Measurements from ENCODE around the gene ELMO1.

Gene ELMO1

DNA sequence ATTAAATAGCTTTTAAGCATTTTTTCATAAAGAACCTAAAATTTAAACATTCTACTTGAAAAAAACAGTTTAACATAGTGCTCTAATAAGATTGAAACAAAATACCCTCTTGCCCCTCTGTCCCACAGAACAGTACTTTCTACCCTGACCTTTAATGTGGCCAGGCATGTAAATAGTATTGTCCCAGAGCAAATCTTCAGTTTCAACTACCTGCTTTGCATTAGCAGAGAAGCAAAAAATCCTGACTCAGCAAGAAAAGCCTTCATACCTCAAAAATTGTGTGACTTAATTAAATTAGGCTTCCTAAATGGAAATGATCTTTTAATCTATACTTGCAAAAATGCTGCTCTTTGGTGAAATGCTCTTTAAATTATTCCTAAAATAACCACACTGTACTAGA is 487.0 kb downstream of the ELMO1 start:
- DNase-seq = no peak

DNA sequence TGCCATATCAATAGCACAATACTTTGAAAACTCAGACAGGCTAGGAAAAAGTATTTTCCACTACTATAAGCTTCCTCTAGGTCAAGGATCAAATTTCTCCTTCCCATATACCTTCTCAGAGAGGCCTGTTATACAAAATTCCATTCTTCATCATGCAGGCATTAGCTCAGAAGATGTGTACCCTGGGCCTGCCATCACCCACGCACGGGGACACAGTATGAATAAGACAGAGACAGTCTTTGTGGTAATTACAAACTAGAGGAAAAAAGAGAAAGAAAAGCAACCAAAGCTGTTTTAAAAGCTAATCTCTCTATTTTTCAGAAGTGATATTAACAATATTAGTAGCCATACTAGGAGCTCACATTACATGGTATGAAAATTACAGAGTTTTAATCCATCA is 487.6 kb downstream of the ELMO1 start:
- DNase-seq = no peak

DNA sequence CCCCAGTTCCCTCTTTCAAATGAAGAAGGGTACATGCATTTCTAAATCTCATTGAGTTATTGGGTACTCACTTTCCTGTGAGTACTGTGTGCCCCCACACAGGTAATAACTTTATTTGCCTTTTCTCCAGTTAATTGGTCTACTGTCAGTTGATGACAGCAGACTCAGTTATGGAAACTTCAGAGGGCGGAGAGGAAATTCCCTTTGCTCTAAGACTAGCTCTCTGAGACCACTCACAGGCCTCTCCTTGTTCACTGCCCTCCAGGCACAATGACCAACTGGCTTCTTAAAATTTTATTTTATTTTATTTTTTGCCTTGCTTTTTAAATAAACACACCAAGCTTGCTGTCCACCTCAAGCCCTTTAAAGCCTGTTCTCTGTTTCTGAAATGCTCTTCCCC is 488.6 kb downstream of the ELMO1 start:
- no peak for DNase-seq

DNA sequence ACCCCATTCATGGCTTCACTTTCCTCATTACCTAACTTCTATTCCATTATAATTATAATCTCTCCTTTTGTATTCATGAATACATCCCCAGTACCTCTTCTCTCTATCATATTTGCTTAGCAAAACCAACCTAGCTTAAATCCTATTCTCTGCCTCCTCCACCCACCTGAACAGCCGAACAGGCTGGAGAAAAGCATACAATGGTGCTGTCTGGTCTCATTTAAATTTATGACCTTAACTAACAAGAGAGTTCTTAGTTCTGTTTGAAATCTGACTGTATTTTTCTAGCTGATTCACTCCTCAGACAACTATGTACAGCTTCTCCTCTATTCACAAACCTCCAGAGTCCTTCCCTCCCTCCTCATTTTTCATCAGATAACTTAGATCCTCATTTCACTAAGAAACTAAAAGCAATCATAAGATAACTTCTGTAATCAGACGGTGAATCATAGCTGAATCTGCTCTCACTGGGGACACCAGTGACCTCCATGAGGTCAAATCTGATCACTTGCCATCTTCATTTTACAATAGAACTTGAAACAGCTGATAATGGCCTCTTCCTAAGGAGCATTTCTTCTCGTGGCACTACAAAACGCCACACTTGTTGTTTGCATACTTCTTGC is 490.4 kb downstream of the ELMO1 start:
- no peak for DNase-seq

DNA sequence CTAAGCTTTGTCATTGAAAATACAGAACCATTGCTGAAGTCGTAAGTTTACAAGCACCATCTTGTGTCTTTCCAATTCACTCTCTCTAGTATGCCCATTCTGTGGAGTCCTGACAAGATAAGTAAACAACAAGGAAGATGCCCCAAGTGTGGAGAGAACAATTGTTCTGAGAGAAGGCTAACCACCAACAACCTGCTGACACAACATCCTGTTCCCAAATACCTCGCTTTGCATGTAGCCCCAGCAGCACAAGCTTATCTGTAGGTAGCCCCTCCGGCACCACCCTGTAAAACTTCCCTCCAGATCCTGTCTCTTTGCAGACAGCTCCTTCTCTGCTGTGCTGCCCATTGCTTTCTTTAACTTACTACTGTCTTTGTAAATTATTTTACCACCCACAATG is 491.0 kb downstream of the ELMO1 start:
- DNase-seq = no peak

DNA sequence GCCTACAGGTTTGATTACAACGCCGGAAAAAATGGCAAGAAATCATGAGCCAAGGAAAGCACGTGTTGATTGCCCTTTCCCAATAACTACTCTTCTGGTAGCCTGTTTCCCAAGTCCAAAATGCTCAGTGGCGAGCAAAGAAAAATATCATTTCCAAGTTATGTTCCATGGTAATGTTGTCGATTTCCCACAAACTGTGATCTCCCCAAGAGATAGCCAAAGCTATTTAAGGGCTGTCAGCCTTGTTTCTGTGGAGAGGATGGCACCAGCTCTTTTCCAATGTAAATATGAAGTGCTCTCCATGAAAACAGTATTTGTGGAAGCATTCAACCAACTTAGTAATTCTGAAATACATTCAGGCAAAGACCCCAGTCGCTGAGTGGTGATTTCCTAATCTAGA is 491.9 kb downstream of the ELMO1 start:
- DNase-seq = no peak

DNA sequence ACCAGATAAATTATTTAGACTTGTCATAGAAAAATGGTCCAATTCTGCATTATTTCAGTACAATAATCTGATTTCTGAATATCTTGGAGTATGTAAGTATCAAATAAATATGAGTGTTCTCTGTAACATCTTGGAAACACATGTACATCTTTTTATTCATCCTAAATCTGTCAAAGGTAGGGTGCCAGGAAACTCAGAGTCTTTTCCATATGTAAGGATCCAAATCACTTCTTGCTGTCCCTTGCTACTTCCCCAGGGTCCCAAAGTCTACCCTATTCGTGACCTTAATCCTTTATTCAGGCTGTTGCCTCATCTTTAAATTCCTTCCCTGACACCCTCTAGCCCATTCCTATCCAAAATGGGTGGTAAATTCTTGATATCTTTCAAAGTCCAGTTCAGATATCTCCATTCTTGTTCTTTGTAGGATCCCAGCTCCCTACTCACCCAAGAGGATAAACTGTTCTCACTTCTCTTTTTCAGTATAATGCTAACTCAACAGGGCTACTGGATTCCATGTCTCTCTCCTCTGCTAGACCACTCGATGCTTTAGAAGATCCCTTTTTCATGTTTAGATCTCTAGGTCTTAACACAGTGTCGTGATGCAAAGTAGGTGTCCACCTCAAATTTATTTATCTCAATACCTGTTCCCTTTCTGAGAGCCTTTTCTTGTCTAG is 493.1 kb downstream of the ELMO1 start:
- DNase-seq = no peak

DNA sequence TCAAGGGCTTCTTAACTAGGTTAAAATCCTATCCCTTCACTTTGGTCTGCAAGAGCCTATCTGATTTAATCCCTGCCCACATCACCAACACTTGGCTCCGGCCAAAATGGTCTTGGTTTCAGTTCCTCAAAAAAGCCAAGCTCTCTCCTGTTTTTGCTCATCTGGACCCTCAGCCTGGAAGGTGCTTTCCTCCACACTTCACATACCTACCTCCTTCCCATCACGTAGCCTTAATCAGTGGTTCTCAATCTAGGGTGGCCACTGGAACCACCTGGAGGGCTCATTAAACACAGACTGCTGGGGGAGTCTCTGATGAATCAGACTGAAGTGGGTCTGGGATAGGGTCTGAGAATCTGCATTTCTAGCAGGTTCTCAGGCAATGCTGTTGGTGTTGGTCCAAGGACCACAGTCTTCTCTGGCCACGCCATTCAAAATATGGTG is 497.4 kb downstream of the ELMO1 start:
- DNase-seq = no peak

DNA sequence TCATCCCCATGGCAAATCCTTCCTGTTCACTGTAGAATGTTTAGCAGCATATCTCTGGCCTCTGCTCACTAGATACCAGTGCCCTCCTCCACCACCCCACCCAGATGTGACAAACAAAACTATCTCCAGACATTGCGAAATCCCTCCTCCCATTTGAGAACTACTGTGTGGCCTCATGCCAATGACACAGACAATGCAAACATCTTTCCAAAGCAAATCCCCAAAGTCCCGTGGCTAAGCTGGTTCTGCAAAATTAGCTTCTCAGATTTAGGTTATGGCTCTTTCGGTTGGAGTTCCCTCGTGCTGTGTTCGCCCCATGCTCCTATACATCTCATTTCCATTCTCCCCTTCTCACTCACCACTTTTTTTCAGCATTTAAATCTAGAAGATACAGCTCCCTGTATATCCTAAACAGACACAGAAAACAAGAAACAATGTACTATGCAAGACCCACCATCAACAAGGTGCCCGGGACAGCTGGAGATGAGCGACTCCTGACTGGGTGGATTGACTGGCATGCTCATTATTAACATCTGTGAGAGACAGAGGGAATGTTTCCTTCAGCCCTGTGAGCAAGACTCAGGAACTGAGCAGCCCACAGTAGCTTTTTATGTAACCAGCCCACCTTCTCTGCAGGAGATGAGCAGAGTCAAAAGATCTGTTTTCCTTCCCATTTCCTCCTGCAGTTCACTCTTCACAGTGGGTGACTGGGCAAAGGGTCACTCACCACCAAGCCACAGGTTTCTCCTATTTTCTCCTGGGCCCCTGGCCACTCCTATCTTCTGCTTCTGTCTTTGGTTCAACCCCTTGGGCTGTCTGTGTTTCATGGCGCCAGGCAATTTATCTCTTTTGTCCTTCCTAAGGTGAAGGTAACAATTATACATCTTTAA is 498.7 kb downstream of the ELMO1 start:
- DNase-seq = no peak

DNA sequence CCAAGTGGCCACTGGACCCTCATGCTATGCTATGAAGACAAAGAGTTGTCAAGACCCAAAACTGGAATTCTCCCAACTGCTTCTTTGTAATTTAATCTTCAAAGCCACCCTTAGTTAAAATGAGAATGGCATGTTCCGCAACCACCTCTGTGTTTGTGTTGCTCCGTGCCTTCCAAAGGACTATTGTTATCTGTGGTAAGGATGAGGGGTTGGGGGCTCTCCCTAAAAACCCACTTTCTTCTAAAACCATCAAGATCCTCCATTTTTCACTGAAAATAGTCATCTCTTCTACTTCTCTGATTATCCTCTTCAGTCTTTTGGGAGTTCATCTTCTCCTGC is 502.3 kb downstream of the ELMO1 start:
- DNase-seq = no peak

DNA sequence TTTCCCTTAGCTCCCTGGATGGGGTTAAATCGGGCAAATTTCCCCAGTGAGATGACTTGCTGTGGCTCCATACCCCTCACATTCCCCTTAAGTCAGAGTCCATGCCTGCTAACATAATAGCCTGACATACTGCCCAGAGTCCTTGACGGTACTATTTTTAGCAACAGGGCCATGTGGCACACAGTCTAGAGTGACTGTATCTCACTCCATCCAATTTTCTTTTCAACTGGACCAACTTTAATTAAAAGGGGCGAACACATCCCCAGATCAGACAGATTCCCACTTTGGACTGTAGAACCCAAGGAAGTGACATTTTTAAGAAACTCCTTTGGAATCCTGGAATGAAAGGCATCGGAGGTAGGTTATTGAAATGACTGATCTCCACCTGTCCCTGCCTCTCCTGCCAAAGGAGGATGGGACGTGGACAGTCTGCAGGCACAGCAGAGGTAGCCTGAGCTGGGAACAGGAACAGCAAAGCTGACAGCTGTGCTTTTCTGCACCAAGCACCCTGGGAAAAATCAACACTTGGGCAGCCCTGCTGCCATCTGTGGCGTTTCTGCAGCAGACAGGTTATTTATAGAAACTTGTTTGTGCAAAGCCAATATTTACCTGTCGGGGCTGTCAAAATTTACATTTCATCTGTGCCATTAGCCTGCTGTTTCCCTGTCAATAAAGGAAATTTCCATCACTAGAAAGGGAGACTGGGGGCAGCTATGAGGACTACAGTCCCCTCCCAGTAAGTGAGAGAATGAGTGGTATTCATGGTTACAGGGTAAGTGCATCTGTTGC is 502.9 kb downstream of the ELMO1 start:
- DNase-seq = peak; percentile 27 to 76

DNA sequence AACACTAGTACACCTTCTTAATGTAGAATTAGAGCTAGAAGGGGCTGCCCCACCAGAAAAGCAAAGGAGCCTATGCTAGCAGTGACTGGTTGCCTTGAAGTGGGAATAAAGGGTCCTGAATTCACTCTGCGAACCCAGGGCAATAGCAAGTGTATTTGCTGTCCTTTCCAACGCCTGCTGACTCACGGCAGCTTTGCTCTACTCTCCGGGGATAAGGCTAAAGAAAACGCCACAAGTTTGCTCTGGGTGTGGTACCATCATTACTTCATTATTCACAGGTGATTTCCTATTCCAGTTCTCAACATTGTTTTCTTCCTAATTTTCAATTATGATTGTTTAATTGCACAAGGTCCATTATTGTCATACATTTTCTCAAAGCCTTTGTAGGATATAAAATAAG is 503.8 kb downstream of the ELMO1 start:
- peak in 1 of 2 experiments; percentile 13 for DNase-seq

DNA sequence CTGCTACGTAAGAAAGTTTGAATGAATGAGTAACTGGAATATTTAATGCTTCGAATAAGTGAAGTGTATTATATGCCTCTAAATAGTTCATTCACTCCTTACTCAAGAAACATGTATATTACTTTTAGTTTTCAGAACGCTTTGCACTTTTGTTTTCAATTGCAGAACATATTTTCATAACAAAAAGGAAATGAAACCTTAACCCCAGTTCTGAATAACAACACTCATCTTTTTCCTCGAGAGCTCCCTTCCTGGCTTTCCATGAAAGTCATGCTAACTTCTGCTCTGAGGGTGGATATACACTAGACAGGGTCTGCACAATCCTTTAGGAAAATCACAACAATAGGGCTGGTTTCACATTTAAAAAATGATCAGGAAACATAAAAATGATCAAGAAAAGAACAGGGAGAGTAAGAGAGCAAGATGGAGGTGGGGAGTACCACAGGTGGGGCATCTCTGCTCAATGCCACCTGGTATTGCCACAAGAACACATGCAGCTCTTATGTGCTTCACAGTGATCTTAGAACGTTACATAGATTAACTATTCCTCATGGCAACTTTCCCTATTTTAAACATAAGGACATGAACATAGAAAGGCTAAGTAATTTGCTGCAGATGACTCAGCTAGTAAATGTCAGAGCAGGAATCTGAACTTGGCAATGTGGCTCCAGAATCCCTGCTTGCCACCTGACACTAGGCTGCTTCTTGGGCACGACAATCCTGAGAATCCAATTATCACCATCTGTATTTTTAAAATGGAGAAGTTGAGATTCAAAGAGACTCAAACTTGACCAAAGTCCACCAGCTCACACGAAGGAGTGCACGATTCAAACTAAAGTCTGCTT is 504.9 kb downstream of the ELMO1 start:
- DNase-seq = no peak

DNA sequence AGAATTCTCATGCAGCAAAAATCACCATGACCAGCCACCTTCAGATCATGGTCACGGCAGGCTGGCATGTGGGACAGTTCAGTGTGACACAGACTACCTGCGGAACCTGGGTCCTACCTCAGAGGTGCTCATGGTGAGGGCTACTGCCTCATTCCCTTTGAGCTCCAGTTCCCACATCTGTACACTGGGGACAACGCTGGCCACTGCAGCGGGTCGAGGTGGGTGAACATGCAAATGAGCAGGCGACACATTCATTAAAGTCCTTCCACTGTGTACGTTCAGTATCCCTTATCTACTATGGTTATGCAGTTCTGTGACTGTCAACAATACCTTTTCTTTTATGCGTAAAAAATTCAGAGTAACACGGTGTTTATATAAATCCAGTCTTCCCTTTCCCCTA is 505.7 kb downstream of the ELMO1 start:
- DNase-seq = no peak

DNA sequence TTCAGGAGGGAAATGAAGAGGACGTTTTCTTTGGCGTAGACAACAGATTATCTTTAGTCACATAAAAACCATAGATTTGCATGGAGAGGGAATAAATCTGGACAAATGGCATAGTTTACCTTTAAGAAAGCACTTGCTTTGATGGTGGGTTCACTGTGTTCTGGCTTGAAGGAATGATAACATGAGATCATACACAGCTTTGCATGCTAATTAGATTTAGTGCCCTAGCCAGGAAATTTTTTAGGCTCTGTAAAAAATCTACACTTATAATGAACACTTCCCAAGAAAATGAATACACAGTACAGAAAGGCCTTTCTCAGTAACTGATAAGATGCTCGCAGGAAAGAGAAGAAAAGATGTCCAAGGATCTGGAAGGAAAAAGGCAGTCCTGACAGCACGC is 506.1 kb downstream of the ELMO1 start:
- DNase-seq = no peak

DNA sequence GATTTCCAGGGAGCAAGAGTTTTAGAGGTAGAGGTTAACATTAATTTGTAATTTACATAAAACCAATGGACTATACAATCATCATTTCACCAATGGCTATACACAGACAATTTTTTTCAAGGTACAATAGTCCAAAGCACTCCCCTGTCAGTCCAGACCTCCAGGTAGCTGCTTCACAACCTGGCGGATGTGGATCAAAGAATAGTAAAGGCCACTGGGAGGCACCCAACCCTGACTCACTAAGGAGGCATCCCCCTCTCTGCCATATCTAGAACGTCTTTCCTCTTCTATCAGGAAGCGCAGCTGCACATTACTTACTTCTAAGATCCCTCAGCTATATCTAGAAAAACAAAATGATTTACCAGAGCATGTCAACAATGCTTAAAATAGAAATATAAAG is 506.6 kb downstream of the ELMO1 start:
- no peak for DNase-seq

DNA sequence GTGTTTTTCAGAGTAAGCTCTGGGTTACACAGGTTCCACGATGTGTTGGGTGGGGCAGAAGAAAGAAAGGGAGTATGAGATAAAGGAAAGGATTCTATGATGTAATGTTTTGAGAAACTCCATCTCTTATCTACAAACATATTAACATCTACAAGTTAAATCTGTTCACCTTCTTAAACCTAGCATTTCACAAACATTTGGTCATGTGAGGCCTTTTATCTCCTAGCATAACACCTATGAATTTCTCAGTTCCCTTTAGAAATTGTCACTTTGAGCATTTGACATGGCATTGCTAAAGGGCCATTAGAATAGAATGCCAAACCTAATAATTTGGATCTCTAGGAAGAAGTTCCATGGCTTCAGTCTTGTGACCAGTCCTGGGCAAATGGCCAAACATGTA is 507.3 kb downstream of the ELMO1 start:
- no peak for DNase-seq

DNA sequence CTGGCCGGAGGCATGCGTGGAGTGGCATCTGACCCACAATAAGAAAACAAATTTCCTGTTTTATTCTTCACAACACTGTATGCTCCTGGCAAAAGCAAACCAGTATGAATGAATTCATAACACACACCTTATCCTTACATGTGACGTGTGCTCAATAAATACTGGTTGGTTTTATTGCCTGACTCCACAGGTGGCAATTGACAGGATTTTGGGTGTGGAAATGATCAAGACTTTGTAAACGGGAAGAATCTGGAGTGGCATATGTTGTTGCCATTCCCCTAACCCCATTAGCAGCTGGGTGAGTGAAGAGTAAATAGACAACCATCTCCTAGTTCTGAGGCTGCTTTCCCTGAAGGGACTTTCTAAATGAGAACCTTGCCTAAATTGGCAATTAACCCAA is 508.8 kb downstream of the ELMO1 start:
- DNase-seq = no peak

DNA sequence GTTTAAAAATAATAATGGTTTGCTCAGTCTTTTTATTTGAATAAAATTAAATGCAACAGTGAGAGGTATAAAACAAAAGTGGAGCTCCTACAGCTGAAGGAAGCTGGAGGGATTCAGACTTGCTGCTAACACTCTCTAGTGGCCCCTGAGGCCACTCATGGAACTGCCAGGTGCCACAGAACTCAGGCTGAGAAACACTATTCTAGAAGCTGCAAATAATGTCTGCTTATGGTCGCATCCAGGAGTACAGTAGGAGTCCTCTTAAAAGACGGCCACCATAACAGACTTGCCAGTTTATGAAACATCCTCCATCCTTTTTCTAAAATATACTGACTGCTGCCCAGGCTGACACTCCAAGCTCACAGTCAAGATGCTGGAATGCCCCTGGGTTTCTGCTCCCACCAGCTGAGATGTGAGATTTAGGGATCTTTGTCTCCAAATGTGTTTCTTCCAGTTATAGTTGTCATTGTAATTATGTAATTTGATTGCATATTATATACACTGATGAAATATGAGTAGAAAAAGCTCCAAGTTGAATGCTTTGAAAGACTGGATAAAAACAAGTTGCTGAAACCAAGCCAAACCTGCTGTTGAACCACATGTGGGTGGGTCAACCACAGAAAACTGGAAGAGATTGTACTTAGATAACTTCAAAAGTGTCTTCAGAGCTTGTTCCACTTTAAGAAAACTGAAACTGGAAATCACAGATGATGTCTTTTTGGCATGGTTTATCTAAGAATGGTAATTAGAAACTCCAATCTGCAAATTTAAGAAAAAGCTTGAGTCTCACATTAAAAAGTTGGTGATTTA is 510.7 kb downstream of the ELMO1 start:
- DNase-seq = no peak

DNA sequence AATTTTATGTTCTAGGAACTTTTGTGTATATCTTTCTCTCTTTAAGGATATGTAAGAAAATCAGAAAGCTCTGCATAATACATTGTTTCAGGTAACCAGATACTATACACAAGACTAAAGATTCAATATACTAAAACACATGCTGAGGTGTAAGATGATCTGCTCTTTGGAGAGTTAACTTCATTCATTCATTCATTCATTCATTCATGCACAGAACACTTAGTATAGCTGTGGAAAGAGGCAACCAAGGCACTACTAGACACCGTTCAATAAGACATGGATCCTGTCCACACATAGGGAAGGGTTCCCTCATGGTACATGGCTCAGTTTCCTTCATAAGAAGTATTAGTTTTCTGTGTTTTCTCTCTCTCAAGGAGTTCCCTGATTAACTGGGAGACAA is 516.8 kb downstream of the ELMO1 start:
- no peak for DNase-seq

DNA sequence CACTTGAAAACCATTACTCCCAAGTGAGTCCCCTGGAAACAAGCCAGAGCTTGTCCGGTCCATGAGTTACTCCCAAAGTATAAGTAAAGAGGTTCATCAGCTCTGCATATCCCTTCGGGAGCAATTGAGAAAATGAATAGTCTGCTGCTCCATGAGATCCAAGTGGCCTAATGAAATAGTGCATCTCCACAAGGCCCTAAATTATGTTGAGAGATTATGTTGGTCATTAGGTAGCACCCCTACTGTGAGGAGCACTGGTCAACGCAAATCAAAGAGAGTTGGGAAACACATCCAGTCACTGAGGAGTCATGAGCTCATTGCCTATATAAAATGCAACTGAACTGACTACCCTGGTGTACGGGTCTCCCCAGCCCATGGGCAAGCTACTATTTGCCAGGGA is 518.9 kb downstream of the ELMO1 start:
- DNase-seq = no peak

DNA sequence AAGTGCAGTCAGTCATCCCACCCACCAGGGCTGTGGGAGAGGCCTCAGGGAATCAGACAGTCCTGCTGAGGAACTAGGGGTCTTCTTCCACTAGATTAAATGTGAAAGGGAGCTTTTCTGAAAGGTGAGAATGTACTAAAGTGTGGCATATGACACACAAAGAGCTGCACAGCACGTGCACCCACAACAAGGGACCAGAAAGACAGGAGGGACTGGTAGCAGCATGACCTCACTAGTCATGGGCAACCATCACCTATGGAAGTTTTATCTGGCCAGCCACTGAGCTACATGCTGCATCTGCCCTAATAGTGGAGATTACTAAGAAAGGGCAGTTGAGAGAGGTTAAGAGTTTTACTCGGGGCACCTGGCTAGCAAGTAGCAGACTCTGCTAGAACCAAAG is 519.9 kb downstream of the ELMO1 start:
- no peak for DNase-seq
